ENCODE data around the gene FAM13B. TPM values are rescaled to one million over a fixed set of nuclear protein-coding genes. Genes with fewer than 3 reads are reported as not detected.

Gene FAM13B
- total RNA-seq, 1 experiment from 2014 or later = 13.6 TPM

GRCh38 chr5:138078006-138078643 is 45.2 kb upstream of the FAM13B start:
- intact Hi-C loops (cut with micrococcal nuclease) = no loop called here
- H3K4me1 ChIP-seq (ENCODE audit: control insufficient read depth in 1 of 2, insufficient read depth in 2 of 2, low read length in 2 of 2) = no peaks in the 10 kb centered on the region
- no peaks in the 10 kb centered on the region for H3K27me3 ChIP-seq (ENCODE audit: insufficient read depth, low read length)
- ChIA-PET POLR2A (interaction anchor here (2.4 kb wide), 1 partner anchor 55 kb away, joined by 7 read pairs; no protein-coding TSS in a partner anchor), CTCF (interaction anchor here (1.0 to 6.6 kb wide), 7 partner anchors 9 to 449 kb away, joined by 3 to 67 read pairs (median 7); no protein-coding TSS in a partner anchor), RAD21 (ENCODE audit: low non-redundant PET in 1 of 2, low total read pairs in 2 of 2, uncharacterized antibody in 2 of 2, unreplicated experiment in 2 of 2) (interaction anchor here (1.4 to 2.3 kb wide), 2 partner anchors 55 kb away, joined by 4 to 7 read pairs; no protein-coding TSS in a partner anchor)
- no peaks in the 10 kb centered on the region for H3K79me2 ChIP-seq (ENCODE audit: insufficient read depth, low read length)
- DNase-seq (ENCODE audit: low read depth, low spot score) (no peak), ATAC-seq (no peak)
- H3K4me3 ChIP-seq (replicated peaks in 1 of 2; ENCODE audit: low read depth in 1 of 2, low read length in 2 of 2) = no peak overlapping the region
- no peak overlapping the region for H3K4me2 ChIP-seq (ENCODE audit: low read length)
- H2AFZ ChIP-seq (ENCODE audit: low read depth, low read length, poor library complexity, severe bottlenecking) = peak overlapping the region; percentile 90
- H4K20me1 ChIP-seq (ENCODE audit: insufficient read depth) = no peaks in the 10 kb centered on the region
- no TSS peak for BruUV-seq (replicated peaks)
- no peaks in the 10 kb centered on the region for H3K9me2 ChIP-seq (ENCODE audit: insufficient read depth)
- no peaks in the 10 kb centered on the region for H3K9me3 ChIP-seq (ENCODE audit: control insufficient read depth in 1 of 2, insufficient read depth in 1 of 2, low read depth in 1 of 2, low read length in 2 of 2)
- H3K36me3 ChIP-seq (ENCODE audit: control insufficient read depth in 1 of 2, insufficient read depth in 2 of 2, low read length in 2 of 2) = no peaks in the 10 kb centered on the region
- H3K27ac ChIP-seq (ENCODE audit: low read depth, low read length) = no peak overlapping the region
- no peak for TF ChIP-seq ELF1 (IDR thresholded peaks at IDR 0.05; ENCODE audit: borderline replicate concordance, low read depth)
- no peak for TF ChIP-seq MAX (IDR thresholded peaks at IDR 0.05)
- TF ChIP-seq CTCF (IDR thresholded peaks at IDR 0.05 in 2 of 3, conservative IDR thresholded peaks at IDR 0.05 in 1 of 3; ENCODE audit: borderline replicate concordance in 1 of 3, insufficient read depth in 1 of 3, low read depth in 2 of 3, low read length in 2 of 3) = no peak
- no peak for TF ChIP-seq ZNF274 (IDR thresholded peaks at IDR 0.05; ENCODE audit: low read depth, low read length)
- no peak for TF ChIP-seq FOSL1 (IDR thresholded peaks at IDR 0.05; ENCODE audit: low read depth)
- TF ChIP-seq YY1 (IDR thresholded peaks at IDR 0.05; ENCODE audit: extremely low read depth, insufficient replicate concordance, low read depth, low read length) = no peak
- no peak for TF ChIP-seq EZH2 (IDR thresholded peaks at IDR 0.05)
- no peak for TF ChIP-seq ZBTB33 (IDR thresholded peaks at IDR 0.05; ENCODE audit: extremely low read depth, insufficient replicate concordance, low read length)
- no peak for TF ChIP-seq EZH2phosphoT487 (IDR thresholded peaks at IDR 0.05; ENCODE audit: borderline replicate concordance)
- TF ChIP-seq SIN3A (IDR thresholded peaks at IDR 0.05; ENCODE audit: low read depth) = no peak
- no peak for TF ChIP-seq JUND (IDR thresholded peaks at IDR 0.05)
- TF ChIP-seq CEBPB (IDR thresholded peaks at IDR 0.05; ENCODE audit: low read depth) = no peak
- no peak for TF ChIP-seq ATF3 (IDR thresholded peaks at IDR 0.05)
- TF ChIP-seq POLR2A (IDR thresholded peaks at IDR 0.05; ENCODE audit: borderline replicate concordance, extremely low read depth, insufficient read depth, insufficient read length) = no peak
- TF ChIP-seq SP1 (IDR thresholded peaks at IDR 0.05; ENCODE audit: low read depth) = no peak
- no peak overlapping the region for H3K9ac ChIP-seq (ENCODE audit: low read length)
